Effector memory CD8-positive, alpha-beta T cell (primary cell): Measurements from ENCODE around the gene HLA-DMB.

ENCODE experiments used
- ATAC-seq: fragments of 150-1000 bp; cut with Tn5 transposase; replicated peaks from 2 replicates; pipeline ENCODE4 v1.10.0; 2021; ENCODE audit warnings: mild to moderate bottlenecking, moderate library complexity
- DNase-seq, 3 experiments: peaks; one replicate each; pipeline ENCODE4 v3.0.0; 2021
- H3K27ac Mint-ChIP-seq, 2 donors: one replicate each; pipeline ENCODE4 v1.8.0; 2022; ENCODE audit warnings: mild to moderate bottlenecking in 2 of 2, mixed read lengths in 2 of 2, moderate library complexity in 2 of 2
- H3K27me3 Mint-ChIP-seq, 2 donors: one replicate each; pipeline ENCODE4 v1.8.0; 2022; ENCODE audit warnings: mixed read lengths in 2 of 2
- H3K36me3 Mint-ChIP-seq: one replicate; pipeline ENCODE4 v1.8.0; 2022; ENCODE audit warnings: mild to moderate bottlenecking, moderate library complexity, mixed read lengths; ENCODE audit not compliant: insufficient read depth
- H3K4me1 Mint-ChIP-seq, 2 donors: one replicate each; pipeline ENCODE4 v1.8.0; 2022; ENCODE audit warnings: low read depth in 2 of 2, mixed read lengths in 2 of 2
- H3K4me3 Mint-ChIP-seq, 2 donors: one replicate each; pipeline ENCODE4 v1.8.0; 2022; ENCODE audit warnings: mild to moderate bottlenecking in 2 of 2, mixed read lengths in 2 of 2, moderate library complexity in 2 of 2
- H3K9me3 Mint-ChIP-seq, 2 donors: one replicate each; pipeline ENCODE4 v1.8.0; 2022; ENCODE audit warnings: mixed read lengths in 2 of 2

HLA-DMB gene

GRCh38 chr6:32895006-32895345 lies 45.9 kb downstream of the HLA-DMB start:
- Mint-ChIP-seq H3K4me3 (peak overlapping the region; percentile 99), H3K36me3 (peaks cover 4% of the 10 kb centered on the region), H3K27ac (peak overlapping the region; percentile 91 to 96), H3K4me1 (peaks cover 26 to 33% of the 10 kb centered on the region in 2 donors), H3K9me3 (no peaks in the 10 kb centered on the region), H3K27me3 (no peaks in the 10 kb centered on the region)
- peak; percentile 8 for ATAC-seq
- no peak for DNase-seq

- Mint-ChIP-seq H3K27ac (peak overlapping the region; percentile 91 to 96), H3K4me1 (peaks cover 26 to 33% of the 10 kb centered on the region in 2 donors), H3K27me3 (no peaks in the 10 kb centered on the region), H3K4me3 (peak overlapping the region; percentile 99), H3K36me3 (peaks cover 4% of the 10 kb centered on the region), H3K9me3 (no peaks in the 10 kb centered on the region)
- ATAC-seq (peak; percentile 95), DNase-seq (peak; percentile 94 to 99 (median 97))
These were observed 46.5 kb downstream of the HLA-DMB start for GRCh38 chr6:32894085-32895005.

- H3K36me3 Mint-ChIP-seq: peaks cover 4% of the 10 kb centered on the region
- no peak overlapping the region for H3K27ac Mint-ChIP-seq
- H3K4me3 Mint-ChIP-seq: no peak overlapping the region
- H3K27me3 Mint-ChIP-seq: no peaks in the 10 kb centered on the region
- DNase-seq (no peak), ATAC-seq (no peak)
- H3K4me1 Mint-ChIP-seq: peaks cover 17 to 19% of the 10 kb centered on the region in 2 donors
- H3K9me3 Mint-ChIP-seq: no peaks in the 10 kb centered on the region
These were observed 50.0 kb downstream of the HLA-DMB start for GRCh38 chr6:32890831-32891230.

- H3K27ac Mint-ChIP-seq: peak overlapping the region in 1 of 2 donors; percentile 0
- peaks cover 1% of the 10 kb centered on the region for H3K36me3 Mint-ChIP-seq
- H3K9me3 Mint-ChIP-seq: no peaks in the 10 kb centered on the region
These were observed 51.3 kb downstream of the HLA-DMB start for GRCh38 chr6:32889533-32889932.

GRCh38 chr6:32888576-32888975 lies 52.3 kb downstream of the HLA-DMB start:
- DNase-seq (no peak), ATAC-seq (no peak)
- Mint-ChIP-seq H3K27ac (no peak overlapping the region), H3K4me3 (no peak overlapping the region), H3K4me1 (no peaks in the 10 kb centered on the region), H3K27me3 (no peaks in the 10 kb centered on the region), H3K36me3 (no peaks in the 10 kb centered on the region), H3K9me3 (no peaks in the 10 kb centered on the region)

More at GRCh38 chr6:32889533-32889932, 51.3 kb downstream of the HLA-DMB start:
- no peak for ATAC-seq
- no peaks in the 10 kb centered on the region for H3K27me3 Mint-ChIP-seq
- no peak for DNase-seq
- peaks cover 6% of the 10 kb centered on the region in 2 donors for H3K4me1 Mint-ChIP-seq
- H3K4me3 Mint-ChIP-seq: no peak overlapping the region

GRCh38 chr6:32887616-32888015 lies 53.2 kb downstream of the HLA-DMB start:
- no peak for ATAC-seq
- H3K27ac Mint-ChIP-seq: peak overlapping the region in 1 of 2 donors; percentile 41
- H3K36me3 Mint-ChIP-seq: no peaks in the 10 kb centered on the region
- no peaks in the 10 kb centered on the region for H3K27me3 Mint-ChIP-seq
- no peak for DNase-seq
- no peak overlapping the region for H3K4me3 Mint-ChIP-seq
- H3K4me1 Mint-ChIP-seq: no peaks in the 10 kb centered on the region
- no peaks in the 10 kb centered on the region for H3K9me3 Mint-ChIP-seq

- no peaks in the 10 kb centered on the region for H3K27me3 Mint-ChIP-seq
- DNase-seq: no peak
- H3K27ac Mint-ChIP-seq: no peak overlapping the region
- ATAC-seq: no peak
- H3K4me3 Mint-ChIP-seq: no peak overlapping the region
- H3K4me1 Mint-ChIP-seq: no peaks in the 10 kb centered on the region
- no peaks in the 10 kb centered on the region for H3K36me3 Mint-ChIP-seq
- no peaks in the 10 kb centered on the region for H3K9me3 Mint-ChIP-seq
These were observed 54.0 kb downstream of the HLA-DMB start for GRCh38 chr6:32886681-32887383.

GRCh38 chr6:32885698-32886286 lies 55.0 kb downstream of the HLA-DMB start:
- no peak overlapping the region for H3K4me3 Mint-ChIP-seq
- ATAC-seq: peak; percentile 73
- DNase-seq: no peak
- H3K27ac Mint-ChIP-seq: no peak overlapping the region
- H3K9me3 Mint-ChIP-seq: no peaks in the 10 kb centered on the region
- no peaks in the 10 kb centered on the region for H3K27me3 Mint-ChIP-seq
- H3K36me3 Mint-ChIP-seq: no peaks in the 10 kb centered on the region
- H3K4me1 Mint-ChIP-seq: no peaks in the 10 kb centered on the region
